Measurements from ENCODE around the gene CCSER1.
"Not testable (repeated sequence)": the region's sequence is repeated elsewhere in the genome, so short reads cannot be mapped to it uniquely, and the experiment has no call there.

CCSER1 gene

GRCh38 chr4:91222014-91222413 lies 1094.8 kb downstream of the CCSER1 start:
- DNase-seq = no peak

GRCh38 chr4:91226867-91227266 lies 1099.7 kb downstream of the CCSER1 start:
- DNase-seq = no peak

- no peak for DNase-seq
These were observed 1101.5 kb downstream of the CCSER1 start for GRCh38 chr4:91228659-91229058.

DNA sequence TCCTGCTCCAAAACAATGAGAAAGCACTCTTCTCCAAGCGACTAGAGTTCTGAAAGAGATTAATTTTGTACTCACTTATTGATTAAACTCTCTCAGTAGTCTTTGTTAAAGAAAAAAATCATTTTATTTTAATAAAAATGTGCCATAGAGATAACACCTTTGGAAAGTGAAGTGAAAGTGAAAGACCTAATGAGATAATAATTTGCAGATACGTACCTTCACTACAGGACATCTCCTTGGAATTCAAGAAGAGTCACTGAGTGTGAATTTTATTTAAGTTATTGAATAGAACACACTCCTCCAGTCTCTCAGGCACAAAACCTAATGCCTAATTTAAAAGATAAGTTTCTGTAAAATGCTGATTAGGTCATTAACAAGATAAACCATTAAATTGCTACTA lies 1106.0 kb downstream of the CCSER1 start:
- DNase-seq = no peak

GRCh38 chr4:91243132-91243531 lies 1115.9 kb downstream of the CCSER1 start:
- no peak for DNase-seq

GRCh38 chr4:91256043-91256442 lies 1128.8 kb downstream of the CCSER1 start:
- DNase-seq = no peak

DNA sequence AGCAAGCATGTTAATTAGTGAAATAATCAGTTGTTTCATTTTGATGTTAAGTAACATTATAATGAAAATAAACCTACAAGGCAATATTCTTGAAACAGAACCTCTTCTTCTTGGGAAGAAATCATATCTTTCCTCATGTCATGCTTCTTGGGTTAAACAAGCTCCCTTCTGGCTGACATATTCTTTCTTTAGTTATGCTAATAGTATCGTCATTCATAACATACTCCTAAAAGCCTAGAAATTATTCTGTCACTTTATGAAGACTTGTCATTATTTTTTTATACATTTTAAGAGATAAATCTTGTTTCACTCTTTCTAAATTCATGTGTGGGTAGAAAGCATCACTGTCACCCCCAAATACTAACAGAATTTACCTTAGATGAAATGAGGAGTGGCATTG lies 1129.6 kb downstream of the CCSER1 start:
- DNase-seq = no peak

- DNase-seq = no peak
These were observed 1130.5 kb downstream of the CCSER1 start for GRCh38 chr4:91257721-91258120.

GRCh38 chr4:91258326-91258725 lies 1131.1 kb downstream of the CCSER1 start:
- DNase-seq = no peak

- DNase-seq = no peak
These were observed 1140.3 kb downstream of the CCSER1 start for GRCh38 chr4:91267543-91267942.

- DNase-seq = not testable (repeated sequence)
These were observed 1141.3 kb downstream of the CCSER1 start for GRCh38 chr4:91268481-91268880.

GRCh38 chr4:91268913-91269312 lies 1141.7 kb downstream of the CCSER1 start:
- no peak for DNase-seq

GRCh38 chr4:91279899-91280298 lies 1152.7 kb downstream of the CCSER1 start:
- DNase-seq = no peak

DNA sequence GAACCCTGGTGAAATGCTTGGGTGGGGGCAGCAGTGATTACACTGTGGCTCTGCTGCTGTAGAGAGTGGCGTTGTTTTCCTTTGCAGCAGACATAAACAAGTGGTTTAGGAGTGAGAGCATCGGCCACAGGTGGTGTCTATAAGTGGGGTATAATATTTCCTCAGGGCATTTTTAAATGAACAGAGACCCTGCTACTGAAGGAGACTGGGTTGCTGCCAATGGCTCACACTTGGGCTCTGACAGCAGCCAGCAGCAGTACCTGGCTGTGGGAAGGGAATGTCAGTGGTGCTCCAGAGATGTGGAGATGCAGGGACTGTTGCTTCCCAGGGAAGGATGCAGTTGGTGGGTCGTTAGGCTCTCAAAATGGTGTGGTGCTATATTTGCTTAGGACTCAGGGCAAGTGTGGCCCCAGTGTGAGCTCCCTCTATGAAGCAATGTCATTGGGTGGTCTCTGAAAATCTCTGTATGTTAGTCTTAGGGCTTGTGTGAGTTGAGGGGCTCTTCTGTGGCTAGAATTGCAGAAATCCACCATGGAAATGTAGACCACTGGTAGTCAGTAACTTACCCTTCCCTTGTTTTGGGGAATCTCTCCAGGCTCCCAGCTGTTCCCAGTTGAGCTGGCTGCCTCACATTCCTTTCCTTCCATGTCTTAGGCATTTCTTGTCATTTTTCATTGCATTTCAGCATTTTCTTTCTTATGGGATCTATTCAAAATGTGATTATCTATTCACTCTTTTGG lies 1153.5 kb downstream of the CCSER1 start:
- no peak for DNase-seq

DNA sequence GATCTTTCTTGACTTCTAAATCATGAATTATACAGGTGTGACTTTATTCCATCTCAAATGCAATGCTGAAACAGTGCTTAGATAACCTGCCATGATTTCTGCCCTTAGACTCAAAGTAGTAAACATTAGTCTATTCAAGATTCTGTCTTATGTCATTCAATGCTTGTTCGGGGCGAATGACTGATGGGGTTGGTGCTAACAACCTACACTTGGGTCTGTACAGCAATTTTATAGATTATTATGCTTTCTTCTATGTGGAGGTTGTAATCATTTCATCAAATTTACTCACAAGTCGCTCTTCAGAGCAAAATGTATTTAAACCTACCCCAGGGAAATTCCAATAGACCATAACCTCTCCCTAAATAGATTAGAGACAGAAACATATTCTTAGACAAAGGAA lies 1155.0 kb downstream of the CCSER1 start:
- DNase-seq = no peak

DNA sequence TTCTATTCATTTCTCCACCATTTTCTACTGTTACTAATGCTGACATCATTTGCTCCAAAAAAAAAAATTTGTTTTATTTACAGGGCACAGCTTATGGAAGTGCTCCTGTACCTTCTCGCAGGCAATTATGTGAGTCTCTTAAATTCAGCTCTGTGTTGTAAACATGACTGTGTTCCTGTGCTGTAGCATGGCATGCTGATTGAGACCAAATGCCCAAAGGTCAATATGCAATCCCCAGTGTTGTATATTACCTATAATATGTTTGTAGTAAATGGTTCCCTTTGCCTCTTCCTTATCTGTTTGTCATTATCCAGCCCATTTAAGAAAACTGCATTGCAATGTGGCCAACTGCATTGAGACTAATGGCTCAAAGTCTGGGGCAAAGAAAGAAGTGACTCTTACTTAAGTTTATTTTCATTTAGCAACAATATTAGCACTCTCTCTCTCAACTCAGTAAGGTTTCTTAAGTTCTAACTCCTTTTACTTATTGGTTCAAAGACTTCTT lies 1156.6 kb downstream of the CCSER1 start:
- DNase-seq = no peak

DNA sequence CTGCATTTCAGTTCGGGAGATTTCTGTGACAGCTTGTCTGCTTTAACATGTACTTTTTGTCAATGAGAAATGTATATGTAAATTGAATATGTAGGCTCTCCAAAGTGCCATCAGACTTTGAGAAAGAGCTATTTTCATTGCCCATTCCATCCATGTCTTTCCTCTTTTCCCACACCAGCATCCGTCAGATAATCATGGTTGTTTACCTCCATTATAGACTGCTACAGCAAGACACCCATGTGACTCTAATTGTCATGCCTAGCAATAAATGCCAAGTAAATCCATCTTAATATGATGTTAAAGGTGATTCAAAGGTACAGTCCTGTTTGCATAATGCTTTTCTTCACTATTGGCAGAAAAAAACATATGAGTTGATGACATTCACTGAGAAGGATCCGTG lies 1157.3 kb downstream of the CCSER1 start:
- no peak for DNase-seq

DNA sequence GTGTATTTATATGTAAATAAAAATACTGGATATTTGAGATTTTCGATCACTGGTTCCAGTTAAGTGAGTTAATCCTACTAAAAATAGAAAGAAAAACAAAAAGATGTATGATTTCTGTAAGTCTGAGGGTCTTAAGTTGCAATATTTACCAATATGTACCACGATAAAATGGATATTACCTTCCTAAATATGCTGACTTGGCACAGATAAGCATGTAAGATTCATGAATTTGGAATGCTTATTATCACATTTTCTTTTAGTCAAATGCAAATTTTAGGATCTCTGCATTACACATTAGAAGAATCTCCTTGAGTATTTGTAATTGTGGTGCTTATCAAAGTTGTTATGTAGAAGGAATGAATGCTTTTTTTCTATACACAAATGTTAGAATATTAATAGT lies 1158.3 kb downstream of the CCSER1 start:
- DNase-seq = no peak

- DNase-seq = no peak
These were observed 1161.6 kb downstream of the CCSER1 start for GRCh38 chr4:91288702-91289311.

DNA sequence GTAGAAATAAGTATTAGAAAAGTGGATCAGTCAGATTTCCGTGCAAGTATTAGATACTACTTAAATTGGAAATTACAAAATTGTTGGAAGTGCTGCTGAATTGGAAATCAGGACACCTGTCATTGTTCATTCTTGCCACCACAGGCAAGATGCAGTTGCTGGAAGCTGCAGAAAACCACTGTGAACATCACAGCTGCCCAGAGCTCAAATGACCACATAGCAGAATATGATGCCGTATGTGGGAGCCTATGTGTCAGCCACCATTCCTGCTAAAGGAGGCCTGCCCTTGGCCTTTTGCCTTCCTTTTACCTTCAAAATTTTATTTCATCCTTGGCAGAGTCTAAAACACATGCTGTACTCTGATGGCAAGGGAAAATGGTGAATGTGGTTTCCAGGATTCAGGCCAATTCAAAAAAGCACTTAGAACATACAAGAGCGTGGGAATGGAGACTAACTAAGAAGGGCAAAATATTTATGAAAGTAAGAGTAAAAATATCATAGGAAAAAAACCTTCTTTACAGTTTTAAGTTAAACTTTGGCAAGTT lies 1171.0 kb downstream of the CCSER1 start:
- DNase-seq = no peak

DNA sequence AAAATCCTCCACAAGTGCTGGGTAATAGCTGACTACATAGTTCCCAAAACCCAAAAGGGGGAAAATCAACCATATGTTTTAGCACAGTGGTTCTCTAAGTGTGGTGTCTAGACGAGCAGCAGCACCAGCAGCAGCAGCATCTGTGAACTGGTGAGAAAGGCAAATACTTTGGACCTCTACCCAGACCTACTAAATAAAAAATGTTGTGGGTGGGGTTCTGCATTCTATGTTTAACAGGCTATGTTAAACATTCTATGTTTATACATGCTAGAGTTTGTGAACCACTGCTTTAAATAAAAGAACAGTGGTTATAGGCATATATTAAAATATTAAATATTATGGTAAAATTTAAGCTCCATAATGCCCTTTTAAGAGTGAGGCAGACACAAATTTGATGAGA lies 1171.6 kb downstream of the CCSER1 start:
- DNase-seq = no peak

DNA sequence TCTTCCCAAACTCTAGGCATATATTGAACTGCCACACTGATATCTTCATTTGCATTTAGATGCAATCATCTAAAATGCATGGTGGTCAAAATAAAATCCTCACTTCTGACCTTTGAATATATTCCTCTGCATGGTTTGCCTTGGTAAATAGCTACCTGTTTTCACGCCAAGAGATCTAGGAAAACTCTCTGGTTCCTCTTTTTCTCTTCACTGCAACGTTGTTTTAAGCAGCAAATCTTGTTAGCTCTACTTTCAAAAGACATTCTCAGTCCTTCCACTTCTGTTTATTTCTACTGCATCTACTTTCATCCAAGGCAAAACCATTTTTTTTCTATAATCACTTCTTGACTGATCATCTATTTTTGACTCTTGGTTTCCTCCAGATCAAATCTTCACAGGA lies 1174.9 kb downstream of the CCSER1 start:
- no peak for DNase-seq

DNA sequence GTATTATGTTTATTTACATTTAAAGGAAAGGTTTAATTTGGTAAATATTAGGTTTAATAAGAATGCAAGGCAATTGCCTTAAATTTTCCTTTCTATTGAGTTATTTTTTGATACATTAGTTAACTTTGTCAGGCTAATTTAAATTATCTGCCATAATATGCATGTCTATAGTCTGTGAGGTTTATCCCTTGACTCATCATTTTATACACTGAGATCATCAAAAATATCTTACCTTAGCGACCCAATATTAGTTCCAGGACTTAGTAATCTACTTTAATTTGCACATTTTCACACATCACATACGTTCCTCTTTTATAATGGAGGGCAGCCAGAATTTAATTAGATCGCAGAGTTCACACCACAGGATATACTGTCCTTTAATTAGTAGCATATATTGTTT lies 1177.1 kb downstream of the CCSER1 start:
- no peak for DNase-seq

DNA sequence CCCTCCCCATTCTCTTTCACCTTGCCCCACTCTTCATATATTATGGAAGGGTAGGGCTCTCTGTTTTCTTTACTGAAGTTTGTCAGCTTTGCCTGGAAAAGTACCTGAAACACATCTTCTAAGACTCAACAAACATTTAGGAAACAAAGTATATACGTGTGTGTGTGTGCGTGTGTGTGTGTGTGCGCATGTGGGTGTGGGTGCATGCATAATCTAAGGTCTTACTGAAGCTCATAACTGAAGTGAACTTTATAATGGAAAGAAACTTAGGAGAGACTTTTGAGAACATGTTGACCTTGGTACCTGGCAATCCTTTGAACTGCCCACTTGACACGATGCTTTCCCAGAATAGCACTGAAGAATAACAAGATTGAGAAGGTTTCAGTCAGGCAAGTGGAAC lies 1190.2 kb downstream of the CCSER1 start:
- no peak for DNase-seq
